Activated naive CD8-positive, alpha-beta T cell treated with anti-CD3 and anti-CD28 coated beads, Interleukin-2, amount 50 U/mL, for 24 hours (primary cell): ENCODE measurements around the gene GRIK2.
"Not testable (repeated sequence)": the region's sequence is repeated elsewhere in the genome, so short reads cannot be mapped to it uniquely, and the experiment has no call there.

Experiments
- ATAC-seq: fragments of 150-1000 bp; cut with Tn5 transposase; one replicate; pipeline ENCODE4 v1.10.0; 2021
- DNase-seq: peaks from one replicate; pipeline ENCODE4 v3.0.0; 2021
- H3K27ac Mint-ChIP-seq: one replicate; pipeline ENCODE4 v1.8.0; 2021; ENCODE audit warnings: mild to moderate bottlenecking, mixed read lengths
- H3K27me3 Mint-ChIP-seq: one replicate; pipeline ENCODE4 v1.8.0; 2021; ENCODE audit warnings: mixed read lengths
- H3K36me3 Mint-ChIP-seq: one replicate; pipeline ENCODE4 v1.8.0; 2021; ENCODE audit warnings: low read depth, mixed read lengths
- H3K4me1 Mint-ChIP-seq: one replicate; pipeline ENCODE4 v1.8.0; 2021; ENCODE audit warnings: mixed read lengths
- H3K4me3 Mint-ChIP-seq: one replicate; pipeline ENCODE4 v1.8.0; 2021; ENCODE audit warnings: mild to moderate bottlenecking, moderate library complexity, mixed read lengths
- H3K9me3 Mint-ChIP-seq: one replicate; pipeline ENCODE4 v1.8.0; 2021; ENCODE audit warnings: mixed read lengths

GRIK2 gene

DNA sequence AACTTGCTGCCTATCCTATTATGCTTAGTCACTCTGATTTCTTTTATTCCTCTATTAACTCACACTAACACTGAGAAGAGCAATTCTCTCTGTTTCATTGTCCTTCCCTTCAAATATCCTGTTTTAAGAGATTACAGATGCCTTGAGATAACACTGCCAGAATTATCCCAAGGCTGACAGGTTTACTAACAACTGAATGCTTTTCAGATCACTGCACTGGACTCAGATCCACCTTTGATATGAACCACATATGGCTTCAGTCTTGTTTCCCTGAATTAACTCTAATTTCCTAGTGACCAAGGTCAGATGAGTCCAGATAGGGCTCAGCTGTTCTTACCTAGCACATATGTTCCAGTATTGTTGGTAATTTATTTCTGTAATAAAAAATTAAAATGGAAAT is 633.1 kb downstream of the GRIK2 start:
- Mint-ChIP-seq H3K27ac (no peak overlapping the region), H3K9me3 (peaks cover 4% of the 10 kb centered on the region), H3K36me3 (no peaks in the 10 kb centered on the region), H3K4me3 (no peak overlapping the region), H3K4me1 (no peaks in the 10 kb centered on the region), H3K27me3 (no peaks in the 10 kb centered on the region)
- ATAC-seq (no peak), DNase-seq (no peak)

DNA sequence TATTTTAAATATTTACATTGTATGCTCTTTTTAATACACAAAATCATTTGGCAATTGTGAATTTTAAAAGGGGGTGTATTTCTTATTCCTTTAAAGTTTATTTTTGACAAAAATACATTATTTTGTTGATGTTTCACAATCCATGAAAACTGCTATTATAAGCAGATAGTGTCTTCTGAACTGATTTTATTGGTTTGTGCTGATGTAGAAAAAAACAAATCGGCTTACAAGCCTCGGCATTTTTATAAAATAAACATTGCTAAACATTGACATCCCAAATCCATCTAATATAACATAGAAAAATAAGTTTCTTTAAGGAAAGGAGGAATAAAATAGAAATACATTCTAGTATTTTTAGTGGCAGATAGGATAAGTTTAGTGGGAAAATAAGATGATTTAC is 634.7 kb downstream of the GRIK2 start:
- no peaks in the 10 kb centered on the region for H3K27me3 Mint-ChIP-seq
- H3K4me1 Mint-ChIP-seq = no peaks in the 10 kb centered on the region
- ATAC-seq (no peak), DNase-seq (no peak)
- H3K9me3 Mint-ChIP-seq = no peaks in the 10 kb centered on the region
- no peak overlapping the region for H3K27ac Mint-ChIP-seq
- no peak overlapping the region for H3K4me3 Mint-ChIP-seq
- no peaks in the 10 kb centered on the region for H3K36me3 Mint-ChIP-seq

DNA sequence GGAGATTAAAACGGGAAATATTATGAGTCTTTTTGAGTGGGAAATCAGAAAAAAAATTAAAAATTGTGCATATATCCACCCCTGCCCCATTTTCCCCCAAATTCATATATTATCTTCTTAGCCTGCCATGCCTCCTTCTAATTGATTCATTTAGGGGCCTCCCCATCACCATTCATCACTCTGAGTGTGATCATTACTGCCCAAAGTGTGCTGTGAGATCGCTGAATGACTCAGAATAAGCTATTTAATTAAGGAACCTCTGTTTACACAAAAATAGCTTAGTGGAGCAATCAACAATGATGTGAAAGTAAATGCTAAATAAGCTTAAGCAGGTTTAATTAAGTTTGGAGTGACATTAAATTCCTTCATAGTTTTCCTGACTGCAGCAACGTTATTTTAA is 645.5 kb downstream of the GRIK2 start:
- peaks cover 14% of the 10 kb centered on the region for H3K9me3 Mint-ChIP-seq

DNA sequence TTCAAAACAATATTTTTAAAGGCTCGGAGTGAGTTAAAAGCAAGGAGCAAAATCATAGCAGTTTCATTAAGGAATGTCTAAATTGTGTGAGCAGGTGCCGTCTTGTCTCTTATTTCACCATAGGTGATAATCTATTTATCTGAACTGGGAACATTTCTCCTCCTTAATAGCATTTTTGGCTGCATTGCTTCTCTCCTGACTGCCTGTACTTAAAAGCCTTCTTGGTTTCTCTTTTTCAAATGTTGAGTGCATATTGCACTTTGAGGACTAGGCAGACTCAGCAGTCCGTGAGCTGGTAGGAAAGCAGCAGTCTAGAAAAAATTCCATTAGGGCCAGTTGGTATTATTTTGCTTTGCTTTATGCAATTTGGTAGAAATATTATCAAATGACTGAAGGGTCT is 645.9 kb downstream of the GRIK2 start:
- no peak for DNase-seq
- no peak overlapping the region for H3K4me3 Mint-ChIP-seq
- no peak for ATAC-seq
- H3K36me3 Mint-ChIP-seq = no peaks in the 10 kb centered on the region
- H3K9me3 Mint-ChIP-seq = peaks cover 14% of the 10 kb centered on the region
- no peak overlapping the region for H3K27ac Mint-ChIP-seq
- no peaks in the 10 kb centered on the region for H3K27me3 Mint-ChIP-seq
- no peaks in the 10 kb centered on the region for H3K4me1 Mint-ChIP-seq

More for the DNA sequence above, 645.5 kb downstream of the GRIK2 start:
- Mint-ChIP-seq H3K27me3 (no peaks in the 10 kb centered on the region), H3K27ac (no peak overlapping the region), H3K4me1 (no peaks in the 10 kb centered on the region), H3K36me3 (no peaks in the 10 kb centered on the region), H3K4me3 (no peak overlapping the region)
- ATAC-seq (no peak), DNase-seq (no peak)

DNA sequence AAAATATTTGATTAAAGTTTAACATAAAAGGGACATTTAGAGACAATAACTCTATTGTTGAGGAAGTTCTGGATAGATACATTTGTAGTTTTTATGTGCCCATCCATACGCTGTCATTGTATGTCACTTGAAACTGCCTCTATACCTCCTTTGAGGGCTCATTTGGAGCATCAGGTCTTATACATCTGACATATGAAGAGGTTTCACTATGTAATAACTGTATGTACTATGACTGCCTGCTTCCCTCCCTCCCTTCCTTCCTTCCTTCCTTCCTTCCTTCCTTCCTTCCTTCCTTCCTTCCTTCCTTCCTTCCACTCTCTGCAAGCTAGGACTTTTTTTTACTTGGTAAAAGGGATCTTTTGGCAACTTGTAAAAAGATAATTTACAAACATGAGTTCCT is 657.5 kb downstream of the GRIK2 start:
- peaks cover 6% of the 10 kb centered on the region for H3K9me3 Mint-ChIP-seq
- no peak overlapping the region for H3K27ac Mint-ChIP-seq
- no peaks in the 10 kb centered on the region for H3K27me3 Mint-ChIP-seq
- ATAC-seq (no peak), DNase-seq (no peak)
- no peaks in the 10 kb centered on the region for H3K36me3 Mint-ChIP-seq
- H3K4me1 Mint-ChIP-seq = no peaks in the 10 kb centered on the region
- H3K4me3 Mint-ChIP-seq = no peak overlapping the region

DNA sequence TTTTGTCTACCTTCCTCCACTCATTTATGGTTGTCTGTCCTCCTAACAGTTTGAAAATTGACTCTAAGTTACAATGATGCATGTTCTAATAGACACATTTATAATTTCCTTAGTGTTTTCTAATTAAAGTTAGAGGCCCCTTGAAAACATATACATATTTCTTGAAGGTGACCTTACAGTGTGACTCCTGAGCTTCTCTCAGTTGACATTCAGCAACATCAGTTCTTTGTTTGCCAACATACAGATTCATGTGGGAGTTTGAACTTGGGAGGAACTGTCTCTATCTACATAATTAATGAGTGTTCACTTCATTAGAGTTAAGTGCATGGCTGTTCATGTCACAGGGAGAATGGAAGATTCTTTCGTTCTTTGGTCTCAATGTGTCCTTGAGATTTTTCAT is 658.2 kb downstream of the GRIK2 start:
- no peak for ATAC-seq
- Mint-ChIP-seq H3K36me3 (no peaks in the 10 kb centered on the region), H3K9me3 (peaks cover 6% of the 10 kb centered on the region), H3K4me1 (no peaks in the 10 kb centered on the region), H3K4me3 (no peak overlapping the region), H3K27me3 (no peaks in the 10 kb centered on the region), H3K27ac (no peak overlapping the region)
- DNase-seq = no peak

DNA sequence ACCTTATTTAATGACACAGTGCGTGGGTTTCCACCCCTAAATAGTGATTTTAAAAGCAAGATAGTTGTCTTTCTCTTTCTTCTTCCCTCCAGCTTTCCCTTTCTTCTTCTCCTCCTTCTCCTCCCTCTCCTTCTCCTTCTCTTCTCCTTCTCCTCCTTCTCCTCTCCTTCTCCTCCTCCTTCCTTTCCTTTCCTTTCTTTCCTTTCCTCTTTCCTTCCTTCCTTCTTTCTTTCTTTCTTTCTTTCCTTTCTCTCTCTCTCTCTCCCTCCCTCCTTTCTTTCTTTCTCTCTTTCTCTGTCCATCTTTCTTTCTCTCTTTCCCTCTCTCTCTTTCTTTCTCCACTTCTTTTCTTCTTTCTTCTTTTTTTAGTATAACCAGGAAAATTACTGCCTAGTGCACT is 670.6 kb downstream of the GRIK2 start:
- ATAC-seq (no peak), DNase-seq (no peak)
- no peak overlapping the region for H3K27ac Mint-ChIP-seq
- no peaks in the 10 kb centered on the region for H3K27me3 Mint-ChIP-seq
- H3K4me3 Mint-ChIP-seq = no peak overlapping the region
- peaks cover 3% of the 10 kb centered on the region for H3K9me3 Mint-ChIP-seq
- H3K36me3 Mint-ChIP-seq = no peaks in the 10 kb centered on the region
- H3K4me1 Mint-ChIP-seq = no peaks in the 10 kb centered on the region

DNA sequence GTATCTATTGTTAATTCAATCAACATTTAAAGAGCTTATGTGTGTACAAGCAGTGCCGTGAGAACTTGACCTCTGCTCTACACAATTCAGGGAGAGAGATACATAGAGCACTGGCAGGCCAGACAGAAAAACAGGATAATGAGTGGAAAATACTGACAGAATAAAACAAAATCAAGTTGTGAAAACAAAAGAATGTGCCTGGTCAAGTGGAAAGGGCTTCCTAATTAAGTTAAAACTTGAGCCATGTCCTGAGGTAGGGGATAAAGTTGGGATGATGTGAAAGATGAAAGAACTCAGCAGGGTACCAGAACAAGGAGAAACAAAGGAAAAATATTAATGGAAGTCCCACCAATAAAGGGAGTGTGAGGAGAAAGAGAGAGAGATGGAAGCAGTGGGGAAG is 672.8 kb downstream of the GRIK2 start:
- H3K36me3 Mint-ChIP-seq = no peaks in the 10 kb centered on the region
- H3K27me3 Mint-ChIP-seq = no peaks in the 10 kb centered on the region
- no peak overlapping the region for H3K4me3 Mint-ChIP-seq
- no peaks in the 10 kb centered on the region for H3K4me1 Mint-ChIP-seq
- no peak overlapping the region for H3K27ac Mint-ChIP-seq
- DNase-seq (no peak), ATAC-seq (no peak)
- H3K9me3 Mint-ChIP-seq = peaks cover 3% of the 10 kb centered on the region

DNA sequence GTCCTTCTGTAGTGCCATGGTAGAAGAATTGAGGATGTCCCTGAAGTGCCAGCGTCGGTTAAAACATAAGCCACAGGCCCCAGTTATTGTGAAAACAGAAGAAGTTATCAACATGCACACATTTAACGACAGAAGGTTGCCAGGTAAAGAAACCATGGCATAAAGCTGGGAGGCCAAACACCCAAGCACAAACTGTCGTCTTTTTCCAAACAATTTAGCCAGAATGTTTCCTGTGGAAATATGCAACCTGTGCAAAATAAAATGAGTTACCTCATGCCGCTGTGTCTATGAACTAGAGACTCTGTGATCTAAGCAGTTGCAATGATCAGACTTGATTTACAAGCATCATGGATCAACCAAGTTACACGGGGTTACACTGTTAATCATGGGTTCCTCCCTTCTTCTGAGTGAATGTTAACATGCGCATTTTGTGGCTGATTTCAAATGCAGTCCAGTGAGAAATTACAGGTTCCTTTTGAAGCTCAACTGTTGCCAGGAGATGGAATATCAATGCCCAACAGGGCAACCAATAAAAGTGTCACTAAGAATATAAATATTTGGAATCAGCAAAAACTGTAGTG is 674.9 kb downstream of the GRIK2 start:
- Mint-ChIP-seq H3K9me3 (peaks cover 3% of the 10 kb centered on the region), H3K27ac (no peak overlapping the region), H3K4me1 (no peaks in the 10 kb centered on the region), H3K4me3 (no peak overlapping the region), H3K36me3 (no peaks in the 10 kb centered on the region), H3K27me3 (no peaks in the 10 kb centered on the region)
- ATAC-seq (no peak), DNase-seq (no peak)

DNA sequence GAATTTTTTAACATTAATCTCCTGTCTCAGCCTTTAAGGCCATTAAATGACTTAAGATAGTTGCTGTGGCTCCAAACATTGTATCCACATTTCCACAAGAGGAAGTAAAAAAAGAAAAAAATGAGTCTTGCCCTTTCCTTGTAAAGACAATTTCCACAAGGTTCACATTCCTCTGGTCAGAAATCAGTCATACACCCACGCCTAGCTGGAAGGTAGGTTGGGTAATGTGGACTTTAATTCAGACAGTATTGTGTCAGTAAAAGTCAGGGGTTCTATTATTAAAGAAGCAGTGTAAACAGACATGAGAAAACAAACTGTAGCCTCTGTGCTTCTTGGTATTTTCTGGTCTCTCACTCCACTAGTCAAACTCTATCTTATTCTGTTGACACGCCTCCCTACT is 682.0 kb downstream of the GRIK2 start:
- DNase-seq (no peak), ATAC-seq (no peak)
- Mint-ChIP-seq H3K9me3 (peaks cover 3% of the 10 kb centered on the region), H3K27ac (no peak overlapping the region), H3K4me1 (no peaks in the 10 kb centered on the region), H3K27me3 (no peaks in the 10 kb centered on the region), H3K36me3 (no peaks in the 10 kb centered on the region), H3K4me3 (no peak overlapping the region)

DNA sequence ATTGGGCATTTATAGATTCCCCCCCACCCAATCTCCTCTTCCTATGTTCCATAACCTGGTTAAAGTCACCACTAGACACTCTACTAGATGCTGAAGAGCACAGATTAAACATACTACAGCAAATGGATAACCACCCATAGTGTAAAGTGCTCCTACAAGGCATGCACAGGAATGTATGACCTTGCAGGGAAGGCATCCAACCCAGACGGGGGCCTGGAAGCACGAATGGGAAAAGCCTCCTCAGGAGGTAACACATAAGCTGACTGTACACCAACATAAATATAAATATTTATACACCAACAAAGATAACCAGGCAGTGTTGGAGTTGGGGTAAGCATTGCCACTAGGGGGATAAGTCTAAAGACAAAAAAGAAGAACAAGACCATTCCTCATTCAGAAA is 691.7 kb downstream of the GRIK2 start:
- DNase-seq = no peak
- Mint-ChIP-seq H3K9me3 (no peaks in the 10 kb centered on the region), H3K4me3 (no peak overlapping the region), H3K27ac (no peak overlapping the region), H3K27me3 (no peaks in the 10 kb centered on the region), H3K4me1 (no peaks in the 10 kb centered on the region), H3K36me3 (no peaks in the 10 kb centered on the region)
- no peak for ATAC-seq

DNA sequence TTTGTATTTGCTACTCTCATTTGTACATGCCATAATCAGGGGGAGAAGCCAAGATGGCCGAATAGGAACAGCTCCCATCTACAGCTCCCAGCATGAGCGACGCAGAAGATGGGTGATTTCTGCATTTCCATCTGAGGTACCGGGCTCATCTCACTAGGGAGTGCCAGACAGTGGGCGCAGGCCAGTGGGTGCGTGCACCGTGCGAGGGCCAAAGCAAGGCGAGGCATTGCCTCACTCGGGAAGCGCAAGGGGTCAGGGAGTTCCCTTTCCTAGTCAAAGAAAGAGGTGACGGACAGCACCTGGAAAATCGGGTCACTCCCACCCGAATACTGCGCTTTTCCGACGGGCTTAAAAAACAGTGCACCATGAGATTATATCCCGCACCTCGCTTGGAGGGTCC is 694.7 kb downstream of the GRIK2 start:
- not testable (repeated sequence) for H3K36me3 Mint-ChIP-seq, H3K4me1 Mint-ChIP-seq, ATAC-seq, DNase-seq, H3K9me3 Mint-ChIP-seq, H3K27ac Mint-ChIP-seq, H3K4me3 Mint-ChIP-seq, H3K27me3 Mint-ChIP-seq

DNA sequence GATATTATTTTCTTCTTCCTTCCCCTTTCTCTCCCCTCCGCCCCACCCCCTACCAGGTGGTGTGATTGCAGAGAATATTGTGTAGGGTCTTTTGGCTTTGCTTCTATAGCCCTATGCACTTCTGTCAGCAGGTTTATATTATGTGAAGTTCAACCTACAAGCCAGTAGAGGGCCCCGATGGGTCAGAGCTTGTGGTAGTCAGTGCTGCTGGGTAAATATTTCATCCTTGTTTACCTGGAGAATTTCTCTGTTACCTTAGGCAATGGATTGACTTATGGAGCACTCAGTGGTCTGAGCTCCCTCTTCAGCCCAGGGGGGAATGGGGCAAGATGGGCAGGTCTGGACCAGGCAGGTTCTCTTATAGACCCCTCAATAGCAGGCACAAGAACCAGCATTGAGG is 720.9 kb downstream of the GRIK2 start:
- H3K4me1 Mint-ChIP-seq = no peaks in the 10 kb centered on the region
- H3K27ac Mint-ChIP-seq = no peak overlapping the region
- H3K36me3 Mint-ChIP-seq = no peaks in the 10 kb centered on the region
- H3K9me3 Mint-ChIP-seq = peaks cover 7% of the 10 kb centered on the region
- DNase-seq = no peak
- ATAC-seq = no peak
- H3K27me3 Mint-ChIP-seq = no peaks in the 10 kb centered on the region
- no peak overlapping the region for H3K4me3 Mint-ChIP-seq

DNA sequence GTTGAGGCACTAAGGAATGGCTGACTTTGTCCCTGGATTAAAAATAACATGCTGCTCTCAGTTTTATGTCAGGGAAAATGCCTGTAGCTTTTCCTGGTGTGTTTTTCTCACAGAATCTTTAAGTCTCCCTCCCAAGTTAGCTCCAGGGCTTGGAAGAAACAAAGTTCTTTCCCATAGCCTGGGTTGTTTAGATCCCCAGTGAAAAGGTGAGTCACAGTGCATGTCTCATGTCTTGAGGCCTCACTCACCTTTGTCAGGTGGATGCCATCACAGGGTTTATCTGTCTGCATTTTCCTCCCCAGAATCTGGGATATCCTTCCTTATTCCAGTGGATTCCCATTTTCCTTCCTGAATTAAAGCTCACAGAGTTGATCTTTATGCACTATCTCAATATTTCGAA is 722.4 kb downstream of the GRIK2 start:
- Mint-ChIP-seq H3K36me3 (no peaks in the 10 kb centered on the region), H3K9me3 (peaks cover 9% of the 10 kb centered on the region), H3K27me3 (no peaks in the 10 kb centered on the region), H3K4me1 (no peaks in the 10 kb centered on the region), H3K4me3 (no peak overlapping the region), H3K27ac (no peak overlapping the region)
- no peak for DNase-seq
- no peak for ATAC-seq

DNA sequence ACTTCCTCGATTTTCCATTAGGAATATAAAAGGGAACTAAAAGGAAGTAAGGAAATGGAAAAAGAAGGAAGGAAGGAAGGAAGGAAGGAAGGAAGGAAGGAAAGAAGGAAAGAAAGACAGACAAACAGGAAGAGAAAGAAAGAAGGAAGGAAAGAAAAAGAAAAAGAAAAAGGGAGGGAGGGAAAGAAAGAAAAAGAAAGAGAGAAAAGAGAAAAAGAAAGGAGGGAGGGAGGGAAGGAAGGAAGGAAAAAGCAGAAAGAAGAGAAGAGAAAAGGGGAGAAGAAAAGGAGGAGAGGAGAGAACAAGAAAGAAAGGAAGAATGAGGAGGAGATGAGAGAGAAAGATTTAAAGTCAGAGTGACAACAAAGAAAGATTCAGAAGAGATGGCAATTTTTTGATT is 724.5 kb downstream of the GRIK2 start:
- no peaks in the 10 kb centered on the region for H3K27me3 Mint-ChIP-seq
- peaks cover 17% of the 10 kb centered on the region for H3K9me3 Mint-ChIP-seq
- H3K36me3 Mint-ChIP-seq = no peaks in the 10 kb centered on the region
- ATAC-seq = no peak
- H3K4me1 Mint-ChIP-seq = no peaks in the 10 kb centered on the region
- H3K27ac Mint-ChIP-seq = no peak overlapping the region
- no peak overlapping the region for H3K4me3 Mint-ChIP-seq
- no peak for DNase-seq
